ENCODE measurements around the gene NFIX.

Gene NFIX

DNA sequence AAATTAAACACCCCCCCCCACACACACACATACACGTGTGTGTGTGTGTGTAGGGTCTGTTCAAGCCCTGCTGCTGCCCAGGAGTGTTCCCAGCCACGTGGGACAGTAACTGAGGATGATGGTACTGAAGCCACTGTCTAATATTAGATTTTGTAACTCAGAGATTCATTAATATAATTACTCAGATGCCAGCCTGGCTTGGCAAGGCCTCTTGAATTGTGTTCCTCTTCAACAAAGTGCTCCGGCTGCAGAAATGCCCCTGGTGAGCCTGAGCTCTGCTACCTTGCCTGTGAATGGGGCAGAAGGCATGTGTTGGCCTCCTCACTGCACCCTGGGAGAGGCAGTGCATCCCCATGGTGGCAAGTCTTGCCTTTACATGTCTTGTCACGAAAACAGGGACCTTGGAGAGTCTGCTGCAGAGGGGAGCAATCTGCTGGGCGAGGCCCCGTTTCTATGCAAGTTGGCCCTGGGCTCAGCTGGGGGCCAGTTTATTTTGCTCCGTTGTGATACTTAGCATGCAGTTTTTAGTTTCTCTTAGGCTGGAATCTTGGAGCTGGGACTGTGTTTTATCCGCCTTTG lies 44.0 kb downstream of the NFIX start:
- DNase-seq = no peak

DNA sequence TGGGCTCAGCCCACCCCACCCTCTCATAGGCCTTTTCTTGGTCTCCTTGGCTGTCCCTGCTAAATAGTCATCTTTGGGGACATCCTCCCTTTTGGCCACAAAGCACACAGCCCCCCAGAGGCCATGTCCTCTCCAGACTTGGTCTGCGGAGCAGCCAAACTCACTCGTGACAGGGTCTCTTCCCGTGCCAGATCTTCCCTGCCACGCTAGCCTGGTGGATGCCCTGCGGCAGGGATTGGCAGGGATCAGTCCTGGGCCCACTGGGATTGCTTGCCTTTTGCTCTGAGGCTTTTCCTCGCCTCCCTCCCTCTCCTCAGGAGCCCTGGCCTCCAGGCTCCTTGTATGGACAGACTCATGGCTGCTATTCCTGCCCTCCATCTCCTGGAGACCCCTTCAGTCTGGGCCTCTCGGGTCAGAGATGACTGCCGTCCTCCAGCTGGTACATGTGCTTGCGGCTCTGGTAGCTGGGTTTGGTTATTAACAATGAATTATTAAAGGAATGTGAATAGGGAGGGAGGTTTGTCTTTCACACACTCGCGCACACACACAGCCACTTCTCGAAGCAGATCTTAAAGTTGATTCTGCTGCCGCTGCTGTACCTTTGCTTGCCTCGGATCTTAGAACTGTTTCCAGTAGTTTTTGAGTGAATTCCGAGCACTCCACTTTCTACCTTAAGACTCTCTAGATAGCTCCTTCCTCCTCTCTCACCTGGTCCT lies 45.1 kb downstream of the NFIX start:
- DNase-seq = no peak

DNA sequence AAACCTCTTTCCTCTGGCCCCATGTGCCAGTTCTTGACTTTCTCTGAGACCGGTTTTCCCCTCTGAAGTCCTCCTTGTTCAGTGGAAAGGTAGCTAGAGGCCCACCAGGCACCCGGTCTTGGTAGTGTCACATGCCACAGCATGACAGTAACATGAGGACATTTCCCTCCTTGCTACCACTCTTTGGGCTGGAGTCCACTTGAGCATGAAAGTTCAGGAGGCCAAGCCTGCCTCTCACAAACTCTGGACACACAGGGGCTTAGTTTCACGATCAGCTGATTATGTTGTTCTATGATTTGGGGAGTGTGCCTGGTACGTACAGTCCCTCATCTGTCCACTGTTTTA lies 45.6 kb downstream of the NFIX start:
- DNase-seq = no peak

DNA sequence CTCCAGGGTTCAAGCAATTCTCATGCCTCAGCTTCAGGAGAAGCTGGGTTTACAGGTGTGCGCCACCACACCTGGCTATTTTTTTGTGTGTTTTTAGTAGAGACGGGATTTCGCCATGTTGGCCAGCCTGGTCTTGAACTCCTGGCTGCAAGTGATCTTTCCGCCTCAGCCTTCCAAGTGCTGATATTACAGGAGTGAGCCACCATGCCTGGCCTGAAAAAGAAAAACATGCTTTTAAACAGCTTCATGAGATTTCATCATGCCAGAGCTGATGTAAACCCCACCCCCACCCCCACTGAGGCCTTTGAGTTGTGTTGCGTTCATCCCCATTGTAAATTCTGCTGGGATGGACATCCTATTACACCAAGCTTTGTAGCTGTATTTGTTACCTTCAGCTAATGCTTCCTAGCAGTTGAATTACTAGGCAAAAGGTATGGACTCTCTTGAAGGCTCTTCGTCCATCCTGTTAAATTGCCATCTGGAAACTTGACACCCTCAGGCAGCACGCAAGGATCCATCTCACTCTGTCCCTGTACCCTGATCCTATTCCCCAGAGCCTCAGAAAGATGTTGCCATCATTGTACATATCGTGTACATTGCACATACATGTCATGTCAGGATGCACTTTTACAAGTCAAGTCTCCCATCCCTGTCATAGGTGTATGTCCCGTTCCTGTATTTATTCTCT lies 47.3 kb downstream of the NFIX start:
- DNase-seq = no peak

DNA sequence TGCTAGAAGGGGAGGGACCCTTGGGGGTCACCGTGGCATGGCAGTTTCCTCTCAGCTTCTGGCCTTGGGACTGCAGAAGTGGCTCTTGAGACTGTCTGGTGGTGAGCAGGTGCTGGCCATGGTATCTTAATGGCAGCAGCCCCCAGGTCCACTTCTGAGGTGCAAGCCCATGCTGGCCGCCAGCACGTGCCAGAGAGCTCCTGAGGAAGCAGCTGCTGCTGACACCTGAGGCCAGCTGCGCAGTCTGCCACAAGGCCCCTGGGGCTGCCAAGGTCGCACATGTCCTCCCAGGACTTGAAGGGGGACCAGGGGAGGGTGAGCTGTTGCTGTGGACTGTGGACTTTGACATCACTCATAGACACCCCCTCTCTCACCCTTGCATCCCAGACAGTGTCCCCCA lies 48.0 kb downstream of the NFIX start:
- no peak for DNase-seq

DNA sequence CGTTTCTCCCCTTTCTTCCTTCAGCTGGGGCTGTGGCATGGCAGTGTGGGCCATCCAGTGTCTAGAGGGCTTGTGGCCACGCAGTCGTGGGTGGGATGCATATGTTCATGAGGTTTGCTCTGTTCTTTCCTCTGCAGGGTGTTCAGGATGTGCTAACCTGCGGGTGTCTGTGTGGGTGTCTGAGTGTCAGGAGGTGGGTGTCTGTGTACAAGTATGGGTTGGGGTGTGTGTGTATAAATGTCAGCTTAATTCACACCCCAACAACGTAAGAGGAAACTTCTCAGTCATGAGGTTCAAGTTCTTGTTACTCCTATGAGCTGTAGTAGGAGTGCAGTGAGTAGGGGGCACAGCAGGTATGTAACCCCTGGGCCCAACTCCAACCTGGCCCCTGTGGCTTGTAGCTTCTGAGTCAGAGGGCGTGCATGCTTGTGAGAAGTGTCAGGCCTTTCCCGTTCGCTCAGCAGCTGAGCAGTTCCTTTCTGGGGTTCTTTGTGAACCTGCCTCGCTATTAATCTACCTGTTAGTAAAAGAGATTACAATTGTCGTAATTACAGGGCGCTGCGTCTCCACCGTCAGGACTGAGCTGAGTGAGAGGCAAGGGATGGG lies 49.1 kb downstream of the NFIX start:
- DNase-seq = no peak

DNA sequence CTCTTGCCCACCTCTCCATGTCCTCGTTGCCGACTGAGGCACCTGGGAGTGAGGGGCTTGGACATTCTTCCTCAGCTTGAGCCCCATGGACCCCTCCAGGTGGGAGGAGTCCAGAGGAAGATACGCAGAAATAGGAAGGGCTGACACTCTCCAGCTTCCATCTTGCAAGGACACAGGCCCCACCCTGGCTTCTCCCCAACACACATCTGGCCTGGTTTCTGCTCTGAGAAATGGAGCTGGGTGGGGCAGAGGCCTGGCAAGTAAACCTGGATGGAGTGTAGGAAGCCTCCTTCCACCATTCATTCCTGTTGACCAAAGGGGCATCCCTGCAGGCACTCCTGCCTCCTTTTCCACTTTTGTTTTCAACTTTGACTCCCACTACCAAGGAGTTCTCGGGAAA lies 50.5 kb downstream of the NFIX start:
- DNase-seq = no peak

DNA sequence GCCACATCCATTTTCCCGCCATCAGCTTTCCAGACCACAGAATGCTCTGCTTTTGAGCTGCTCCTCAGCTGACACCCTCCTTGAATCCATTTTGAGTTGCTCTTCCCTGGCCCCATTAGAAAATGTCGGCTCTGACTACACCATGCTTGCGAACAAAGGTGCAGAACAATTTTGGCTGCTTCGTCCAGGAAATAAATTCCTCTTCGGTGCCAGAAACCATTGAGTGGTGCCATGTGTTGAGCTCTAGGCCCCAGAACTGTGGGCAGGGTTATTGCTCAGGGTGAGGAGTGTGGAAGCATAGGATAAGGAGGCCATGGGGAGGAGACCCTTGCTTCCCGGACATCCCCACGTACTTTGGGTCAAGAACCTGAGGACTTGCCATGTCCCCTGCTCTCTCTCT lies 52.1 kb downstream of the NFIX start:
- DNase-seq = no peak

DNA sequence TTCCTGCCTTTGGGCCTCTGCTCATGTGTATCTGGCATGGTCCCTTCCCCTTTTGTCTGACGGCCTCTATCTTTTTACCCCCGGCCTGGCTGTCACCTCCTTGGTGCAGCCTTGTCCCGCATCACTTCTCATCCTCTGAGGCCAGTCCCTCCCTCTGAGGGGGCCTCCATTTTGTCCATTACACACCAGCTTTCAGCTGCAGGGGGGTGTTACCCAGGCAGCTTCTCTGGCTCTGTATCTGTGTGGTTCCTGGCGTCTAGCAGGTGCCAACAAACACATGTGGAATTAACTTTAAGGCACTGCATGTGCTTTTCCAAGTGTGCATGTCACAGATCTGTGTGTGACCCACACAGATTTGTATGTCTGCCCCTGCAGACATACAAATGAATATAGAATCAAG lies 55.0 kb downstream of the NFIX start:
- DNase-seq = no peak

DNA sequence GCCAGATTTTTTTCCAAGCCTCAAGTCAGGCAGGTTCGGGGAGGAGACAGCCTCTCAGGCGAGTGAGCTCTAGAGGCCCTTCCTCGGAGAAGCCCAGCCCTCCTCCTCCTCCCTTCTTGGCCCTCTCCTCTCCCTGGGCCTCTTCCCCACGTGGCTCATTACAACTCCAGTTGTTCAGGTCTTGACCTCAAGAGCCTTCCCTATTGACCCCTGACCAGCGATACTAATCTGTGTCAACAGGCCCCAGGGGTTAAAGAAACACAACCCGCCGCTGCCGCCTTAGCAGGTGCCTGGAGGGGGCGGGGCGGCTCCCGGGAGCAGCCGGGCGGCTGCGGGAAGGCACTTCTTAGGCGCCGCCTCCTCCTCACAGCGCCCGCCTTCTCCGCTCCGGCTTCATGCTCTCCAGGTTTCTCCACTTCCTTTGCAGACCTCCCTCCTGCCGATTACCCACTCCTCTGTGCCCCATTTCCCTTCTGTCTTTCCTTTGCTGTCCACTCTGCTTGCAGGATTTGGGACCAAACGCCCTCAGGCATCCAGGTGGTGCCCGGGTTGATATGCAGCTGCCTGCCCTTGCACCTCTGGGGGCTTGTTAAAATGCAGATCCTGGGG lies 56.4 kb downstream of the NFIX start:
- peak; percentile 25 for DNase-seq

DNA sequence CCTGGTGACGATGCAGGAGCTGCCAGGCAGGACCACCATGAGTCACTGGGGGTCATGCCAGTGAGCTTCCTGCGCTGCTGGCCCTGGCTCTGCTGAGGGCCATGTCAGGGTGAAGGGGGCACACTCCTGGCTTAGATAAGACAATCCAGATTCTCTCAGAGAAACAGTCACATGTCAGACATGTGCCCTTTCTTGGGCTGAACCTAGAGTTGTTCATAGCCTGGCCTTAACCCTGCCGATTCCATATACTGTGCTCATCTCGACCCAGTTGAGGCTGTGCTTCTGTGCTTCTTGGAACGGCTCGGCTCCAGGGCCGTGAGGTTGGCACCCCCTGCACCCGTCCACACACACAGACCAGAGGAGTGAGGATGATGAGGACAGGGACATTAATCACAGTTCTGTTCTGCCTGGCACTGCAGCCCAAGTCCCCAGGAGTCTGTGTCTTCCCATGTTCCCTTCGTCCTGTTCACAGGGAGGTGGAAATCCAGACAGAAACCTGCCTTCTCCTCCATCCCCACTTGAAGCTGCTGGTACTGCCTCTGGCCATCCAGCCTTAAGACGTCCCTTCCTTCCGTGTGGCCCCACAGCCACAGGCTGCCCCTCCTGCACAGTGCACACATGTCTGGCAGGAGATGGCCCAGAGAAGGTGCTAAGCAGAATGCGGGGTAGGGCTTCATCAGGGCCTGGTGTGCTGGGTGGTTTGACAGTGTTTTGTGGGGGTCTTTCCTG lies 57.3 kb downstream of the NFIX start:
- no peak for DNase-seq

DNA sequence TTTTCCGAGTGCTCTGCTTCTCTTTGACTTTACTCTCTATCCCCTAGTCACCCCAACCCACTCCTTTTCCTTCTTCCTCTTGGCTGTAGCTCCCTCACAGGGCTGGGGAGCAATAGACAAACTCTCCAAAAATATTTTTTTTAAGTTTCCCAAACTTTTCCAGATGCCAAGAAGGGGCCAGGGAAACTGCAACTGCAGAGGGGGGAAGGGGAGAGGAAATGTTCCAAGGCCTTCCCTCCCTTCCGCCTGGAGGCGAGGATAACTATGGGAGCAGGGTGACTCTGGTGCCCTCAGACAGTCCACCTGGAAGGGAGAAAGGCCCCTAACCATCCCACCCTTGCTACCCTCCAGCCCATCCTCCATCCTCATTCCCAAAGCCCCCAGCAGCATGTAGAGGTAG lies 58.0 kb downstream of the NFIX start:
- no peak for DNase-seq

DNA sequence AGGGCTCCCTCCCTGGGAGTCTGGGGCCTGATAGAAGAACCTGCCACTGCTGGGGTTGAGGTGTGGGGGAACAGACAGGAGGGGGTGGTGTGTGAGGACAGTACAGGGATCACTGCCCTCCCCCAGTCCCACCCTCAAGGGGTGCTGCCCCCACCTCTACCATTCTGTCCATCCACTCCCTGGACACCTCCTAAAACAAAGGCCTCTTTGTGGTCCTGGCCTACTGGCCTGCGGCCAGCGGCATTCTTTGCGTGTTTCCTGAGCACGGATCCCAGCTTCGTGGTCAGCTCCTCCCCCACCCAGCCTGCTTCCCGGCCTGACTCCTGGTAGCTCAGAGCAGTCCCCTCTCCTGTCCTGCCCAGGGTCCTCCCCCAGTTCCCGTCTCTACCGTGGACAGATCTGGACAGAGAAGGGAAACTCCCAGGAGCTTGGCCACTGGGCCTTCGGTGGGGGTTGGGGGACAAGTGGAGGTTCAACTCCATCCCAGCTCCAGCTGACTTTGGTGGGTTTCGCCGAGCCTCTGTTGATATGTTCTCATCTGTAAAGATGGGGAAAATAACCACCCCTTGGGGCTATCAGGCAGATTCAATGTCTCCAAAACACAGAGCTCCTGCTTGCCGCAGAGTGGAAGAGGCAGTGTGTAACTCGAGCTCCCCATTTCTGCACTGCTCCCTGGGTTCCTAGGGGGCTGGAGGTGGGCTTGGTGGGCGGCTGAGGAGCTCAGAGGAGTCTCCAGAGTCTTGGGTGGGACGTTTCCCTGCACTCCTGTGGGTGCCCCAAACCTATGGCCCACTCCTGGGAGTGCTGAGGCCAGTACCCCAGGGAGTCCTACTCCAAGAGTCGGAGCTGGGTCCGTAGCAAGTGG lies 58.7 kb downstream of the NFIX start:
- no peak for DNase-seq

DNA sequence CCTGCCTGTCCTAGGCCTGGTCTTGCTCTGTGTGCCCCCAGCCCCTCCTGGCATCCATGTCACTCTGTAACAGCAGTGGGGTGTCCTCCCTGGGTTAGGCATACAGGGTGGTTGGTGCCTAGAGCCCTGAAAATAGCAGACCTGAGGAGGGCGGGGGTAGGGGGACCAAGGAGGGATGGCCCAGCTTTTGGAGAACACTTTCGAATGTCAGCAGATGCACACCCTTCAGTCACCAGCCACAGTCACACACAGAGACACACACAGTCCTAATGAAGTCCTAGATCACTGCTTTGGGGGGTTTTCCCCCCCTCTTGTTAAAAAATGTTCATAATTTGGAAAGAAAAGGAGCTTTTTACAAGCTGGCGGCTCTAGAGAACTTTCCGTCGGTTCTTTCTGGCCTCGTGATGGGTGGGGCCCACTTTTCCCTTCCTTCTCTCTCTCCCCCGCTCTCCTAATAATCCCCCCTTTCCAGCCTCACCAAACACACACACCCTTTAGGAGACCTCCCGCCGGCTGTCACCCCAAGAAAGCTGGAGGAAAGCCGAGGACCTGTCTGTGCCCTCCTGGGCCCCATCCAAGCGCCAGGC lies 59.4 kb downstream of the NFIX start:
- no peak for DNase-seq

DNA sequence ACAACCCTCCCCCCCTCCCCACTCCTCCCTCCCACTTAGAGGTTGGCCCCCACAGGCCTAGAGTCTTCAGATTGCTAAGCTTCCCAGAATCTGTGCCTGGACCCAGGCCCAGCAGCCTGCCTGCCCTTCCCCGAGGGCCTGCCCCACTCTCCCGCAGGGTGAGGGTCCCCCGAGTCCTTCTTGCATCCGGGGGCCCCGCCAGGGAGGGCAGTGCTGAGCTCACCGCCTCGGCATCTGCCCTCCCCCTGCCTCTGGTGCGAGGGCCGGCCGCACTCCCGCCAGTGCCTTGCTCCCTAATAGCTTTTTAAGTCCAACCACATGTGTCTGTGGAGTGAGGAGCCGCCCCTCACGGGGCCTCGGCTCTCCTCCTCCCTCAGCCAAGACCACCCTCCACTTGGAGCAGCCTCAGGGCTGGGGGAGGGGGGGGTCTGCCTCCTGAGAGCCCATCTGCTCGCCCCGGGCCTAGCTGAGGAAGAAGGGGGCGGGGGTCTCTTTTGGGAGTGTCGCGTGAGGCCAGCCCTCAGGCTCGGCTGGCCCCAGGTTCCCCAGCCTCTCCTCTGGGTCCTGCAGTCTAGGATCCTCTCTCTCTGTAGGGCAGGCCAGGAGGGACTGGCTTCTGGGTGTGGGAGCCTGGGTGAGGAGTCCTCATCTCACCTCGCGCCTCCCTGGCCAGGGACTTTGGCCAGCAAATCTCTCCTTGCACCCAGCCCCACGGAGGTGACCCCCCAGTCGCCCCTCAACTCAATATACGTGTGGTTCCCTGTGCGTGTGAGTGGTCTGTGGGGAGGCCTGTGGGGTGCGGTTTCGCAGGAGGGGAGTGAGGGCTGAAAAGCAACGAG lies 60.2 kb downstream of the NFIX start:
- no peak for DNase-seq

DNA sequence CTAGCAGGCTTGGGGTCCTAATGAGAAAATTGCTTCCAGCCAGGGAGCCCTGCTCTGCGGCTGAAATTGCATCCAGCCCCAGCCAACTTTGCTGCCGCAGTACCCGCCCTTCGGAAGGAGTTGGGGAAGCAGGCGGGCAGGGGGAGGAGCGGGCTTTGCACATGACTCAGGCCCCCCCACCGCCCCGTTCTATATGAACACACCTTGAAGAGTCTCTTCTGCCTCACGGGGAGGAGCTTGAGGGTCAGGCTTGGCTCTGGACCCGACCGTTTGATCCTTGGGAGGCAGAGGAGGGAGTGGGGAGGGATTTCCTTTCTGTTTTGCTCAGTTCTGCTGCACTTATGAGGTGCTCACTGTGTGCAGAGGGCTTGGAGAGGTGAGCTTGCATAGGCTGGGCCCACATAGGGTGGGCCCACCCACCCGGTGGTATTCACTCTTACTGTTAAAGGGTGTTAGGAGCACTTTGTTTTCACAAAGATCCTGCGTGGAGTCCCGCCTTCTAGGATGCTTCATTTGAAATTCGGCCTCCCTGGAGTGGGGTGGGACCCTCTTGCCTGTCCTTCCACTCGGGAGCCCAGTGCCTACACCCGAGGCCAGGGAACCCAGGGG lies 60.9 kb downstream of the NFIX start:
- no peak for DNase-seq

DNA sequence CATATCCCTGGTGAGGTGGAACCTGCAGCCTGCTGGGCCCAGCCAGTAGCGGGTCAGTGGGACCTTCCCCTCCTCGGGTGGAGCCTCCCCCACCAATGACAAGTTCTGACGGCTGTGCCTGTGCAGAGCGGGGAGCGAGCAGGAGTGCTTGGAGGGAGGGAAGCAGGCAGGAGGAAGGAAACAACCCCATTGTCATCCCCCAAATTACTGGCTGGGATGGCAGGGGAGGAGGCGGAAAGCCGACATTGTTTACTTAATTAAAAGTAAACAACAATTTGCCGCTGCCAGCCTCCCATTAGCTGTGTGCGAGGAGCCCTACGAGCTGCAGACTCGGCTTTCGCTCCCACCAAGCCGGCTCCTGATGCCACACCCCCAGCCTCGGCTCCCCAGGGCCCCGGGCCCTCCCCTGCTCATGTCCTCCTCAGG lies 61.9 kb downstream of the NFIX start:
- no peak for DNase-seq

DNA sequence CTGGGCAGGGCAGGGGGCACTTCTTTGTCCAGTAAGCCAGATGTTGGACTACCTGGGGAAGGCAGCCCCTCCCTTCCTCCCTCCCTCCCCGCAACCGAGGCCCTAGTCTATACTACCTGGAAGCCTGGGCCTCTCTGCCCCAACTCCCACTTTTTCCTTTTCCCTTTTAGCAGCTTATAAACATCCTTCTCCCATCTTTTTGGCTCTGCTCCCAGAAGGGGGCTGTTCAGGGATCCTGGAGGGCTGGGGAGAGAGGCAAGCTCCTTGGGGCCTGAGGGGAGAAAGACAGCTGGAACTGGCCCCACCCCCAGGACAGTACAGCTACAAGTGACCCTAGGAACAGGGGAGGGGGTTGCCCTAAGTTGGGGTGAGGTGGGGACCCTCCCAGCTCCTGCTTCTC lies 62.5 kb downstream of the NFIX start:
- no peak for DNase-seq

DNA sequence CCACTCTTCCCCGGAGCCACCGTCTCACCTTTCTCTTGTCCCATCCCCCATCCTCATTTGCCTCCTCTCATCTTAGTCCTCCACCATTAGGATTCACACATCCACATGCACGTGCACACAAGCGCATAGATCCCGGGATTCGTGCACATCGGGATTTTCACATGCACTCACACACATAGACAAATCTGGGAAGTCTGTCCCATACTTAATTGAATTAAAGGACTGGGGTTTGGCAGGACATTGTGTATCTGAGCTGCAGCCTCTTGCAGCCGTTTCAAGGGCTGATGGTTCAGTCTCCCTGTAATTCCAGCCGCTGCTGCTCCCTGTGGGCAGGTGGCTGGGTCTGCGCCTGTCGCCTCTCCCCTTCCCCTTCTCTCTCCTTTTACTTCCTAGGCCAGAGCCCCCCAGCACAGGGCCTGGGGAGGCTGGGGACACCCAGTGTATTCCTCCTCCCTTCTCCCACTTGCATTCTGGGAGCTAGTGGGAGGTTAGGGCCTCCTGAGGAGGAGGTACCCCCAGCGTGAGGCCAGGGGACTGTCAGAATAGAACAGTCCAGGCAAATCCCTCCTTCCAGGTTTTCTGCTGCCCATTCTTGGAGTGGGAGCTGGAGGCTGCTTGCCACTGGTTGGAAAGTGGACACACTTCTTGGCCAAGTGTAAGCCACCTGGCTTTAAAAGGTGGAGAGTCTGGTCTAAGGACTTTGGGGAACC lies 63.8 kb downstream of the NFIX start:
- no peak for DNase-seq
